Psoas muscle (tissue), 8 donors: ENCODE results near the gene UPF2. TPM values are rescaled to one million over a fixed set of nuclear protein-coding genes. Genes with fewer than 3 reads are reported as not detected.

Source experiments
- ATAC-seq, 4 donors: fragments of 200-7000 bp; cut with Tn5 transposase; one replicate each; pipeline ENCODE4 v1.9.1; 2020; ENCODE audit warnings: moderate library complexity in 3 of 4, mild to moderate bottlenecking in 2 of 4
- DNase-seq, 2 donors: peaks; one replicate each; pipeline ENCODE4 v3.0.0-alpha.2; 2020
- H3K27ac ChIP-seq: fragments of 200-600 bp; one replicate; pipeline ENCODE4 v1.8.0; 2022
- H3K27me3 ChIP-seq, 3 donors: fragments of 200-600 bp in 1 of 3; one replicate each; pipeline versions ENCODE4 v1.6.1 to v1.8.0; 2013 to 2022; ENCODE audit warnings: low read length in 2 of 3, mild to moderate bottlenecking in 2 of 3, moderate library complexity in 1 of 3; ENCODE audit not compliant: insufficient read depth in 3 of 3
- H3K36me3 ChIP-seq, 2 donors: fragments of 200-600 bp in 1 of 2; one replicate each; pipeline versions ENCODE4 v1.6.1 to v1.8.0; 2013 to 2022; ENCODE audit warnings: low read depth in 1 of 2, mild to moderate bottlenecking in 1 of 2, moderate library complexity in 1 of 2; ENCODE audit not compliant: insufficient read depth in 1 of 2
- H3K4me1 ChIP-seq: fragments of 200-600 bp; one replicate; pipeline ENCODE4 v1.8.0; 2022
- H3K4me3 ChIP-seq: fragments of 200-600 bp; one replicate; pipeline ENCODE4 v1.8.0; 2022; ENCODE audit warnings: mild to moderate bottlenecking
- H3K9me3 ChIP-seq: fragments of 200-600 bp; one replicate; pipeline ENCODE4 v1.8.0; 2022
- CTCF ChIP-seq: fragments of 200-600 bp; IDR thresholded peaks from one replicate; pipeline ENCODE4 v1.8.0; 2022; ENCODE audit warnings: antibody characterized with exemption
- WGBS, 3 donors: extraction: QIAGEN DNeasy Blood & Tissue Kit; methylation state at CpG; one replicate each; pipeline versions ENCODE4 v1.1.6 to v1.1.7; 2013; 5-methylcytosine and 5-hydroxymethylcytosine counted together
- intact Hi-C, 2 donors: fragments of 100-400 bp; cut with DNase I; formaldehyde crosslinking; loops; one replicate each; pipeline versions ENCODE4 v1.11.0 to v1.14.2; 2022
- polyA plus RNA-seq, 3 donors: library from polyadenylated mRNA; stranded (reverse); fragments of 200-250 nt; gene quantifications; one replicate each; pipeline ENCODE4 v1.2.3, GENCODE V29; 2013
- total RNA-seq, 4 donors: library from RNA; stranded (reverse); fragmentation: NEBNext Ultra II Directional in 2 of 4; extraction: Animal tissue kit (Norgen Biotek cat#: 25700) in 2 of 4; gene quantifications; one replicate each; pipeline versions ENCODE4 v1.2.1 to v1.2.4, GENCODE V29; 2021 to 2023
- donor health status: healthy with polysubstance abuse.
- donor health status: DM: no; HTN: no; CAD: no; lungs with moderate emphysema.
- donor health status: Bipolar disorder and iron deficiency.
- donor health status: healthy.
- donor health status: DM: yes; HTN: yes; CAD: no.
- donor health status: DM: no; HTN: no; CAD: no.
- donor health status: DM: no; HTN: no; CAD: no.
- donor health status: DM: yes; HTN: yes; CAD: no.

The UPF2 gene
- total and polyA plus RNA-seq, 7 donors, result 12.7 to 35.1 (median 23.6) TPM

DNA sequence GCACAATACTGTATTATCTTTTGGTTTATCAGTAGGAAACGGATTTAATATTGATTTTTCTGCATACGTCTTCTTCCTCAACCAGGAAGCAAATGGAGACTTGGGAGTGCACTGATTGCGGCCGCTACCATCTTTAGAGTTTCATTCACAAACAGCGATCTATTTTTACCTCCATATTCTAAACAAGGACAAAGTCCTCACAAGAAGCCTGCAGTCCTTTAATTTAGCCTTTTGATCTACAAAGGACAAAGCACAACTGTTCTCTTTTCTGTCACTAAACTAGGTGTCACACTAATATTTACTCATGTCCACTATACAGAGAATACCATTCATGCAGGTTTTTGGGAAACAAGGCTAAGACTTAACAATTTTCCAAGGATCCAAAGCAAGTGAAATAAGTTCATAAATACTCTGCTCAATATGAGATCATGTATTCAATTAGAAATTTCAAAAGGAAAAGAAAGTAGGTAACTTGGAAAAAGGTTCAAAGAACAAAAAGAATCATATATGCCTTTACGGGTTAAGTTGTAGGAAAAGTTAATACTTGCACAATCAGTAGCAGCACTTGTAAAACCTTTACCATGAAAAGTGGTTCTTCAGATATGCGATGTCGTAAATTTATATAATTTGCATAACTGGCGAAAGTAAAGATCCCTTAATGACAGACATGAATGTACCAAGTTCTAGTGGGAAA, 92.1 kb downstream of the UPF2 start:
- no peaks in the 10 kb centered on the region for H3K4me1 ChIP-seq
- H3K4me3 ChIP-seq, result no peak overlapping the region
- intact Hi-C loops, result no loop called here
- peaks cover 4 to 61% of the 10 kb centered on the region in 2 donors for H3K36me3 ChIP-seq
- WGBS, 3 donors, result 92 to 96% (median 95%) methylated on average over 9 of the region's 9 CpGs
- ATAC-seq, result no peak
- no peaks in the 10 kb centered on the region for H3K27me3 ChIP-seq
- H3K9me3 ChIP-seq, result no peaks in the 10 kb centered on the region
- H3K27ac ChIP-seq, result no peak overlapping the region
- no peak for TF ChIP-seq CTCF
- no peak for DNase-seq

GRCh38 chr10:11949152-11949551, 93.5 kb downstream of the UPF2 start:
- no peak for DNase-seq
- H3K9me3 ChIP-seq, result no peaks in the 10 kb centered on the region
- H3K36me3 ChIP-seq, result peaks cover 4 to 52% of the 10 kb centered on the region in 2 donors
- 84 to 90% (median 88%) methylated on average over 2 of the region's 2 CpGs for WGBS, 3 donors
- ATAC-seq, result no peak
- intact Hi-C loops, result no loop called here
- no peak for TF ChIP-seq CTCF
- no peak overlapping the region for H3K27ac ChIP-seq
- no peak overlapping the region for H3K4me3 ChIP-seq
- no peaks in the 10 kb centered on the region for H3K4me1 ChIP-seq
- no peaks in the 10 kb centered on the region for H3K27me3 ChIP-seq

DNA sequence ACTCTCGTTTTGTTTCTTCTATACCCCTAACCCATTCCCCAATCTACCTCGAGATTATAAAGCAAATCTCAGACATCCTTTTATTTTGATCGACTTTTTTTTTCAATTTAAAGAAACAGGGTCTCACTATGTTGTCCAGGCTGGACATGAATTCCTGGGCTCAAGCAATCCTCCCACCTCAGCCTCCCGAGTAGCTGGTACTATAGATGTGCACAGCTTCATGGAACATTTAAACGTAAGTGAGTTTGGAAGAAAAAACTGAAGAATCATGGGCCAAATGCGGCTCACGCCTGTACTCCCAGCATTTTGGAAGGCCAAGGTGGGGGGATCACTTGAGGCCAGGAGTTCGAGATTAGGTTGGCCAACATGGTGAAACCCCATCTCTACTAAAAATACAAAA, 96.0 kb downstream of the UPF2 start:
- ATAC-seq (no peak), DNase-seq (no peak)
- no peak overlapping the region for H3K4me3 ChIP-seq
- no peaks in the 10 kb centered on the region for H3K9me3 ChIP-seq
- TF ChIP-seq CTCF, result no peak
- peaks cover 0 to 65% of the 10 kb centered on the region in 2 donors for H3K36me3 ChIP-seq
- 94 to 96% (median 96%) methylated on average over 8 of the region's 8 CpGs for WGBS, 3 donors
- H3K4me1 ChIP-seq, result no peaks in the 10 kb centered on the region
- intact Hi-C loops, result no loop called here
- H3K27ac ChIP-seq, result no peak overlapping the region
- H3K27me3 ChIP-seq, result no peaks in the 10 kb centered on the region

GRCh38 chr10:11936389-11937152, 106.0 kb downstream of the UPF2 start:
- intact Hi-C loops, result no loop called here
- Histone ChIP-seq H3K27ac (no peak overlapping the region), H3K27me3 (no peaks in the 10 kb centered on the region), H3K4me3 (no peak overlapping the region), H3K9me3 (no peaks in the 10 kb centered on the region), H3K4me1 (no peaks in the 10 kb centered on the region), H3K36me3 (peaks cover 14 to 79% of the 10 kb centered on the region in 2 donors)
- WGBS, 3 donors, result 59 to 70% (median 66%) methylated on average over 8 of the region's 8 CpGs
- ATAC-seq (no peak), DNase-seq (no peak)
- TF ChIP-seq CTCF, result no peak
